ENCODE data around the gene STK39. TPM values are rescaled to one million over a fixed set of nuclear protein-coding genes. Genes with fewer than 3 reads are reported as not detected.
A peak's percentile ranks its signal among the peaks of the same experiment; 100 is the strongest.

The STK39 gene
- 17.8 and 18.5 TPM in 2 replicates for total RNA-seq

- Mint-ChIP-seq H3K36me3 (ENCODE audit: low read depth) (no peaks in the 10 kb centered on the region), H3K27me3 (no peaks in the 10 kb centered on the region), H3K27ac (peak within 1 kb of the TSS; percentile 80), H3K9me3 (no peaks in the 10 kb centered on the region), H3K4me3 (peak within 1 kb of the TSS; percentile 87), H3K4me1 (peaks cover 31% of the 10 kb centered on the region)
- CTCF ChIA-PET: interaction anchor here (0.6 to 1.2 kb wide), 3 partner anchors 53 to 112 kb away, joined by 3 to 5 read pairs (median 4); no protein-coding TSS in a partner anchor
- intact Hi-C loops (cut with micrococcal nuclease): loop anchor here (1.0 to 10.0 kb wide), 9 partner anchors 36 to 465 kb away; partner anchors contain the start of gene CERS6
- ATAC-seq (ENCODE audit: low read depth) (peak; percentile 75), DNase-seq (peak; percentile 72)
- POLR2A ChIA-PET: interaction anchor here (0.5 to 2.6 kb wide), 7 partner anchors 52 to 242 kb away, joined by 3 to 16 read pairs (median 3); no protein-coding TSS in a partner anchor
- TF ChIP-seq, protein P1, sequence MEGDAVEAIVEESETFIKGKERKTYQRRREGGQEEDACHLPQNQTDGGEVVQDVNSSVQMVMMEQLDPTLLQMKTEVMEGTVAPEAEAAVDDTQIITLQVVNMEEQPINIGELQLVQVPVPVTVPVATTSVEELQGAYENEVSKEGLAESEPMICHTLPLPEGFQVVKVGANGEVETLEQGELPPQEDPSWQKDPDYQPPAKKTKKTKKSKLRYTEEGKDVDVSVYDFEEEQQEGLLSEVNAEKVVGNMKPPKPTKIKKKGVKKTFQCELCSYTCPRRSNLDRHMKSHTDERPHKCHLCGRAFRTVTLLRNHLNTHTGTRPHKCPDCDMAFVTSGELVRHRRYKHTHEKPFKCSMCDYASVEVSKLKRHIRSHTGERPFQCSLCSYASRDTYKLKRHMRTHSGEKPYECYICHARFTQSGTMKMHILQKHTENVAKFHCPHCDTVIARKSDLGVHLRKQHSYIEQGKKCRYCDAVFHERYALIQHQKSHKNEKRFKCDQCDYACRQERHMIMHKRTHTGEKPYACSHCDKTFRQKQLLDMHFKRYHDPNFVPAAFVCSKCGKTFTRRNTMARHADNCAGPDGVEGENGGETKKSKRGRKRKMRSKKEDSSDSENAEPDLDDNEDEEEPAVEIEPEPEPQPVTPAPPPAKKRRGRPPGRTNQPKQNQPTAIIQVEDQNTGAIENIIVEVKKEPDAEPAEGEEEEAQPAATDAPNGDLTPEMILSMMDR (IDR thresholded peaks at IDR 0.05): no peak
Measured at GRCh38 chr2:168247341-168248261, at the start of gene STK39. Gene STK39 (minus strand): TSS chr2:168247595. CDS start chr2:168247435, 160 bp downstream.

DNA sequence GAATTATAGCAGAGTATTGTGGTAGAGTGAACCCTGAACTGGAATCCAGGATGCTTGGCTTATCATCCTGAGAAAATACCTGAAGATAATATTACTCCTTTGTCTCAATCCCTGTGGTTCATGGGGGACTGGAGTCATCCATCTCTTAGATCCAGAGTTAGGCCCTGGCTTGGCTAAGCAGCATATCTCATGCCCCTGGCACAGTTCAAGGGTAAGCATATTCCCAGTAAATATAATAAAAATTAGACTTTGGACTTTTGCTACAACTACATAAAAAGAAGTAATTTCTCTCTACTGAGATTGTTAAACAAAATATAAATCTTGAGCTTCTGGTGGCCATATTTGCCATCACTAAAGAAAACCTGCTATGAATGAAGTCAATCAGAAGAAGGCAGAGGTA, 47.7 kb upstream of the STK39 start:
- POLR2A ChIA-PET: no interaction called here
- ATAC-seq (ENCODE audit: low read depth): no peak
- no peaks in the 10 kb centered on the region for H3K36me3 Mint-ChIP-seq (ENCODE audit: low read depth)

GRCh38 chr2:168294409-168294808, 47.0 kb upstream of the STK39 start:
- H3K9me3 Mint-ChIP-seq: peaks cover 3% of the 10 kb centered on the region
- CTCF ChIA-PET: interaction anchor here (0.9 to 1.9 kb wide), 3 partner anchors 133 to 627 kb away, joined by 3 to 9 read pairs (median 4); no protein-coding TSS in a partner anchor
- DNase-seq: no peak
- no peak for ATAC-seq (ENCODE audit: low read depth)
- H3K36me3 Mint-ChIP-seq (ENCODE audit: low read depth): no peaks in the 10 kb centered on the region
- H3K4me3 Mint-ChIP-seq: no peak overlapping the region
- intact Hi-C loops (cut with micrococcal nuclease): no loop called here
- no peak overlapping the region for H3K27ac Mint-ChIP-seq
- no peaks in the 10 kb centered on the region for H3K27me3 Mint-ChIP-seq
- POLR2A ChIA-PET: no interaction called here
- TF ChIP-seq, protein P1 (IDR thresholded peaks at IDR 0.05): no peak
- H3K4me1 Mint-ChIP-seq: no peaks in the 10 kb centered on the region

More for the DNA sequence above, 47.7 kb upstream of the STK39 start:
- TF ChIP-seq, protein P1 (IDR thresholded peaks at IDR 0.05): no peak
- DNase-seq: no peak
- Mint-ChIP-seq H3K4me3 (no peak overlapping the region), H3K4me1 (no peaks in the 10 kb centered on the region), H3K9me3 (peaks cover 3% of the 10 kb centered on the region), H3K27ac (no peak overlapping the region), H3K27me3 (no peaks in the 10 kb centered on the region)
- CTCF ChIA-PET: interaction anchor here (0.9 to 1.9 kb wide), 2 partner anchors 134 to 626 kb away, joined by 3 to 9 read pairs; no protein-coding TSS in a partner anchor
- intact Hi-C loops (cut with micrococcal nuclease): loop anchor here (5.0 kb wide), 1 partner anchor 133 kb away; no protein-coding TSS in a partner anchor

- POLR2A ChIA-PET: no interaction called here
- CTCF ChIA-PET: interaction anchor here (1.4 to 1.9 kb wide), 2 partner anchors 133 to 158 kb away, joined by 4 to 9 read pairs; no protein-coding TSS in a partner anchor
- Mint-ChIP-seq H3K36me3 (ENCODE audit: low read depth) (no peaks in the 10 kb centered on the region), H3K27me3 (no peaks in the 10 kb centered on the region), H3K9me3 (peaks cover 3% of the 10 kb centered on the region), H3K27ac (no peak overlapping the region), H3K4me3 (no peak overlapping the region), H3K4me1 (no peaks in the 10 kb centered on the region)
- no peak for DNase-seq
- intact Hi-C loops (cut with micrococcal nuclease): loop anchor here (1.0 kb wide), 1 partner anchor 157 kb away; no protein-coding TSS in a partner anchor
- TF ChIP-seq, protein P1 (IDR thresholded peaks at IDR 0.05): no peak
- no peak for ATAC-seq (ENCODE audit: low read depth)
Measured at GRCh38 chr2:168293766-168294165, 46.4 kb upstream of the STK39 start.

DNA sequence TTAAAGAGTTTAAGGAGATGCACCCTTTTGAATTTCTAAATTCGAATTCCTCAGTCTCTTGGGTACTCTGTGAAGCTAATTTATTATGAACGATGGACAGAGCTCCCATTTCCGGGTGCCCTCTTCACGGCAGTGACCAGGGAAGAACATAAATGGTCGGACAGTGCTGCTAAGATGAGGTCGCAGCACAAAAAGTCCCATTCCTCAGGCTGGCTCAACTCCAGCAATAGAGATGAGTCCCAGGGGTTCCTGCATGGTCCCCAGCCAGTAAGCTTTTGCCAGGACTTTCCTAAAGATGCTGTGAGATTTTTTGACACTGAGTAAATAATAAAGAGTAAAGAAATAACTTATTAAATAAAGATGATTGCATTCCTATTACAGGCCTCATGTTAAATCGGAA, 43.0 kb upstream of the STK39 start:
- peaks cover 3% of the 10 kb centered on the region for H3K9me3 Mint-ChIP-seq
- DNase-seq (no peak), ATAC-seq (ENCODE audit: low read depth) (no peak)
- no peak overlapping the region for H3K27ac Mint-ChIP-seq
- TF ChIP-seq, protein P1 (IDR thresholded peaks at IDR 0.05): no peak
- CTCF ChIA-PET: no interaction called here
- no peak overlapping the region for H3K4me3 Mint-ChIP-seq
- POLR2A ChIA-PET: no interaction called here
- no peaks in the 10 kb centered on the region for H3K36me3 Mint-ChIP-seq (ENCODE audit: low read depth)
- no peaks in the 10 kb centered on the region for H3K27me3 Mint-ChIP-seq
- no peaks in the 10 kb centered on the region for H3K4me1 Mint-ChIP-seq
- intact Hi-C loops (cut with micrococcal nuclease): no loop called here

Measured in activated B cell treated with CpG ODN at 0.5 μM for 24 hours (primary cell).